ENCODE data around the gene SSR1.

SSR1 gene

DNA sequence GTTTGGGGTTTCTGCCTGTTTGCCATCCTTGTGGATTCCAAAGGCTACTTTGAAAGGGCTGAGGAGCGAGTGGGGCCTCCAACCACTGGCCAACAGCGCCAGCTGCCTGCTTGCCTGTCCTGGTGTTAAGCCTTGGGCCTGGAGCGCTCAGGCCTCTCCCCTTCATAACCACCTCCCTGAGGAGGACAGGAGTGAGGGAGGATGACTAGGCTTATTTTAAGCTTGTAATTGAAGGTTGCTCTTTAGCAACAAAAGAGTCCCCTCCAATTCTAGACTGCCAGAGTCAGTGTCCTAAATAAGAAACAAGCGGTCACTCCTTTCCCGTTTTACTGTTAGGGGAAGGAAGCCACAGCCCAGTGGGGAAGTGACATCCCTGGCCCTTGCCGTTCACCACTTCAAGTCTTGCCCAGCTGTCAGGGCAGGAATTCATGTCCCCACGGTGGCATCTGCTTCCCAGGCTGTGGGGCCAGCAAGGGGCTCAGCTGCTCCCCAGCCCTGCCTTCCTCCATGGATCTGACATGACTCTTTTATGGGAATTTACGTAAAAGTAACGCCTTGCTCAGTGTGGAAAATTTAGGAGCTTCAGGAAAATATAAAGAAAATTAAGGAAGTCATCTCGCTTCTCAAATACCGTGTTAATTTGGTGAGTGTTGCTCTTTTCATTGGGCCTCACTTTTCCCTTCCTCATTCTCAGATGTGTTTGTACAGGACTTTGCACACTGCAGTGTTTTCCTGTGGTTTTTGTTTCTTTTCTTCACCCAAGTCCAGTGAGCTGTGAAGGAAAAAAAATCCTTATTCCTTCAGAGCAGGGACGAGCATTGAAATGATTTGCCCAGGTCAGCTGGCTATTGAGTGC, 57.8 kb downstream of the SSR1 start:
- no peak for DNase-seq

DNA sequence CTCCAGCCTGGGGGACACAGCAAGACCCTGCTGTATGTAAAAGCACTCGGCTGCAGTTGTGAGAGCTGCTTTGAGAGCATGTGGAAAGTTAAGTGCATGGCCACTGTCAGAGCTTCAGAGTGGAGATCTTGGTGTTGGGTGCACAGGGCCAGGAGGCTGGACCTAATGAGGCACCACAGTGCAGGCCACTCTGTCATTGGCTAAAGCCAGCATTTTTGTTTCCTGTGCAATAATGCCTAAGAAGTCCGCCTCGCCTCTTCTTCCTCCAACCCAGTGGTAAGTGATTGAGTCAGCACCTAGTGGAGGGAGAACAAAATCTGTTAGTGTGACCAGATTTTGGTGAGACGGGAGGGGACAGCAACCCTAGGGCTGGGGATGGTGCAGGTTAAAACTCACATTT, 60.6 kb downstream of the SSR1 start:
- DNase-seq = no peak

DNA sequence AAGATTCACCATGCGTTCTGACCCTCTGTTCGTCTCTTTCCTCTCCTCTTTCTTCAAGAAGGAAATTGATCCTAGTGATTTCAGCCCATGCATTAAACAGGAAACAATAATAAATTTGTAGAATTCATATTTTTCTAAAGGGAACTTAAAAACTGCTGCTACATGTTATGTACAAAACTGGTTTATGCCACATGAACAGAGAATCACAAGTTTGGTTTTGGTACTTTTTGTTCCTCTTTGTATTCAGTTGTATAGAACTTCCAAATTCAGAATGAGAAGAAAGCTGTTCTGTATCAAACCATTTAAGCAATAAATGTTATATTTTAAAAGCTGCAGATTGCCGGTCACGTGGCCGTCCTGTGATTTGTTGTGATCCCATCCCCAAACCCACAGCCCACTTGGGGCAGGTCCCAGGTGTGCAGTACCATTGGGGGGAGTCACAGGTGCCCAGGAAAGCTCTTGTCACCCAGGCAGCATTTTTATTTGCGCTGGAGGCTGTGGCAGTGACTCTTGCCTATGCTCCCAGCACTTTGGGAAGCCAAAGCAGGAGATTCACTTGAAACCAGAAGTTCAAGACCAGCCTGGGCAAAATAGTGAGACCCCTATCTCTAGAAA, 61.2 kb downstream of the SSR1 start:
- no peak for DNase-seq

DNA sequence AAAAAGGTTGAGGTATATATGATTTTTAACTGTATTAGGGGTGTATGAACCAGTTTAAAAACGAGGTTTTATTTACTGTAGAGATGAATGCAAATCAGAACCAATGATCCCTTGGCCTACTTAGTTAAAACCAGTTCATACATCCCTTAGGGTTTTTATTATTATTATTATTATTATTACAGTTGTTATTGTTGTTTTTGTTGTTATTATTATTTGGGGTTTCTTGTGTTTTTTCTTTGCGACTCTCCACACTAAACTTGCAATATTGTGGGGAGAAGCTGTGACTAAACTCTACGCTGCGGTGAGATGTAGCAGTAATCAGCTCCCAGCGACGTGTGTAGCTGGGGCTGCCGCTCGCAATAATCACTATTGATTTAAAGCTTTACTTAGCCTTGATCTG, 62.2 kb downstream of the SSR1 start:
- DNase-seq = no peak

GRCh38 chr6:7249946-7250643, 62.9 kb downstream of the SSR1 start:
- DNase-seq = no peak

GRCh38 chr6:7249391-7249790, 63.6 kb downstream of the SSR1 start:
- DNase-seq = no peak

- DNase-seq = no peak
Measured at GRCh38 chr6:7247828-7248227, 65.2 kb downstream of the SSR1 start.

- no peak for DNase-seq
Measured at GRCh38 chr6:7247179-7247456, 65.9 kb downstream of the SSR1 start.

DNA sequence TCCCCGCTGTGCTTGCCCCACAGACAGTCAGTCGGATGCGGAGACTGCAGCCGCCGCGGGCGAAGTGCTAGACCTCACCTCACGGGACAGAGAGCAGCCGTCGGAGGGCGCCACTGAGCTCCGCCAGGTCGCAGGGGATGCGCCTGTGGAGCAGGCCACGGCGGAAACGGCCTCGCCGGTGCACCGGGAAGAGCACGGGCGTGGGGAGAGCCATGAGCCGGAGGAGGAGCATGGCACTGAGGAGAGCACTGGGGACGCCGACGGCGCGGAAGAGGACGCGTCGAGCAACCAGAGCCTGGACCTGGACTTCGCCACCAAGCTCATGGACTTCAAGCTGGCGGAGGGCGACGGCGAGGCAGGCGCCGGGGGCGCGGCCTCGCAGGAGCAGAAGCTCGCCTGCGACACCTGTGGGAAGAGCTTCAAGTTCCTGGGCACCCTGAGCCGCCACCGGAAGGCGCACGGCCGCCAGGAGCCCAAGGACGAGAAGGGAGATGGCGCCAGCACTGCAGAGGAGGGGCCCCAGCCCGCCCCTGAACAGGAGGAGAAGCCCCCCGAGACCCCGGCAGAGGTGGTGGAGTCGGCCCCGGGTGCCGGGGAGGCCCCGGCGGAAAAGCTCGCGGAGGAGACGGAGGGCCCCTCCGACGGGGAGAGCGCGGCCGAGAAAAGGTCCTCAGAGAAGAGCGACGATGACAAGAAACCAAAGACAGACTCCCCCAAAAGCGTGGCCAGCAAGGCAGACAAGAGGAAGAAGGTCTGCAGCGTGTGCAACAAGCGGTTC, 66.4 kb downstream of the SSR1 start:
- no peak for DNase-seq

GRCh38 chr6:7245668-7246393, 67.2 kb downstream of the SSR1 start:
- no peak for DNase-seq

DNA sequence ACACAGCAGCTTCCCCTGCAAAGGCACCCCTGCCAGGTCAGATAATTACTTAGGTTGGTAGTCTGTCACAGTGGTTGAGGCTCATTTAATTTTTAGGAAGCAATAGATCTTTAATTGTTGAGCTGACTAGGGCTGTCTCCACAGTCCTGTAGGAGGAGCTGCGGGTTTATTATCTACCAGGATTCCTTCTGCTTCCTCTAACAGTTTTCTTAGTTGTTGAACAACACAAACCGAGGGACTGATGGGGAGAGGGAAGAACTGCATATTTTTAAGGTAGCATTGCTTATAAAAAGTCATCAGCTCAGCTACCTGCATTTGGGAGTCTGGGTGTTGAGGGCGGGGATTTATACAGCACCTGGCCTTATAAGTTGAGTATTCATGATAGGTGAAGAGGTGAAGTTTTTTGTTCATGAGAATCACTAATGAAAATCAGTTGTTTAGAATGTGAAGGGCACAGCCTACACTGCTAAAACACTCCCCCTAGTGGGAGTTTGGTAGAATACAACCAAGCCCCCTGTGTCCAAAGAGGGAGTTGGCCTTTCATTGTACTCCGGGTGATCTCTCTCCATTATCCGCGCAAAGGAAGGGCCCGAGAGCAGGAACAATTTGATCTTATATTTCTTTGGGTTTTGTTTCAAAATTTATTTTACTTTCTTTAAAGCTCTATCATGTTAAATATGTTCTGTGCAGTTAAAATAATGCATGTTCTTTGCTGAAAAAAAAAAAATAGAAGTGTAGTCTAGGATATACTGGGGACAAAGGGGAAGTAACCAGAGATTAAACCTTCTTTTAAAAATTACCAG, 69.6 kb downstream of the SSR1 start:
- DNase-seq = peak; percentile 80

DNA sequence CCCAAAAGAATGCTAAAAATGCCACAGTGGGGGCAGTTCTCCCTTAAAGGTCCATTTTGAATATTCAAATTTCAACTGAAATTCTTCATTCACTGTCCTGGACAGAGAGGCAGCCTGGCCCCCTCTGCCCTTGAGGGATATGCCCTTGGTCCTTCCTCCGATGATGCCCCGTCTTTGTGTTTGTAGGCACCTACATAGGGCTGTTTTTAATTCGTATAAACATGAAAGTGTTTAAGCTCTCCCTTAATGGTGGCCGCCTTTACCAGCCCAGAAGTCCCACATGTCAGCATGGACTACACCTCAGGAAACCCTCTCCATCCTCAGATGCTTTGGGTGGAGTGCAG, 70.2 kb downstream of the SSR1 start:
- no peak for DNase-seq

- no peak for DNase-seq
Measured at GRCh38 chr6:7241709-7242645, 71.0 kb downstream of the SSR1 start.

DNA sequence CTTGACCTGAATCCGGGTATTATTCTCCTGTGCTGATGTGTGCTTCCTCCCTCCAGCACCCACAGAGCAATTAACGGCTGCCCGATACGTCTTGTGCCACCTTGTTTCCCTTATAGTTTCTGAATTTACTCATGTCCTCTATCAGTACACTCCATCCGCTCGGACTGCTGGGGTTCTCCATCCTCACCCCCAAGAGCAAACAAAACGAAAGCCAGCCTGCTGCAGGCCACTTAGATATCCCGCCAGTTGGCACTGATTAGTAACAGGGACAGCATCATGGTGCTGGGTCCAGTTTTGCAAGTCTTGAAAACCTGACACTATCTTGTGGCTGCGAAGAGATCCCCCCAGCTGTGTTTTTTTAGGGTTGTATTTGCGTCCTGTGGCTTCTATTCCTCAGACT, 71.8 kb downstream of the SSR1 start:
- DNase-seq = no peak

GRCh38 chr6:7240351-7240750, 72.6 kb downstream of the SSR1 start:
- no peak for DNase-seq

- DNase-seq = no peak
Measured at GRCh38 chr6:7239590-7239948, 73.4 kb downstream of the SSR1 start.

DNA sequence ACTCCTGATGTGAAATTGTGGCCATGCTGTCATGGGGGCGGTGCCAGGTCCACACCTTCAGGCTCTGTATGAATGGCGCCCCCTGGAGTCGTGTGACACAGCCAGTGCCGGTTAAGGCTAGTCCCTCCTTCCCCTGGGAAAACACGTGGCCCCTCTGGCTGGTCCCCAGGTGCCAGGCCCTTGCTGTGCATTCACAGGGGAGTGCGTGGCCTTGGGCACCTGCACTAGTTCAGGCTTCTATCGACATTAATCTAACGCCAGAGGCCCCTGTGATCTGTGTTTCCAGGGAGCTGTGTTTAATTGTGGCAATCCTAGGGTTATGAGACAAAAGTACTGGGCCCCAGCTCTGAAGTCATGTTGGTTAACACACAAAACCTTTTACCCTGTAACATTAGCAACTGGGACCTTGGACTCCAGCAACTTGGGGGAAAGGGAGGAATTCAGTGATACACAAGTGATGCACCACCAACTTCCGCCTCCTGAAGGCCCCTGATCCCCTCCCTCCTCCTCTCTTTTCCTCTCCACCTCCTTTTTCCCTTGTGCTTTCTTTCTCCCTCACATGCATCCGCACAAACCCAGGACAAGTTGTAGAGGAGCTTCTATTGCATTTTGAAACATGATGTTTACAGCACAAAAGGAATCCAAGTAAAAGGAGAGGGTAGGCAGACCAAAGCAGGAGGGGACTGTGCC, 74.0 kb downstream of the SSR1 start:
- peak; percentile 97 for DNase-seq

GRCh38 chr6:7238526-7238899, 74.5 kb downstream of the SSR1 start:
- DNase-seq = no peak

- no peak for DNase-seq
Measured at GRCh38 chr6:7237653-7238188, 75.3 kb downstream of the SSR1 start.

Data from NCI-H69 (cell line).